GM12892 (cell line): Measurements from ENCODE around the gene DCC.

Experiments used
- POLR2A ChIP-seq: IDR thresholded peaks from 2 replicates; pipeline ENCODE4 v1.6.1; 2011; ENCODE audit warnings: low read depth, low read length, control low read depth
- POLR2AphosphoS5 ChIP-seq: IDR thresholded peaks from 2 replicates; pipeline ENCODE4 v1.6.1; 2011; ENCODE audit warnings: low read depth, low read length, control low read depth
- TAF1 ChIP-seq: IDR thresholded peaks from 2 replicates; pipeline ENCODE4 v1.6.1; 2011; ENCODE audit warnings: low read depth, mild to moderate bottlenecking, control low read depth, low read length, borderline replicate concordance

DNA sequence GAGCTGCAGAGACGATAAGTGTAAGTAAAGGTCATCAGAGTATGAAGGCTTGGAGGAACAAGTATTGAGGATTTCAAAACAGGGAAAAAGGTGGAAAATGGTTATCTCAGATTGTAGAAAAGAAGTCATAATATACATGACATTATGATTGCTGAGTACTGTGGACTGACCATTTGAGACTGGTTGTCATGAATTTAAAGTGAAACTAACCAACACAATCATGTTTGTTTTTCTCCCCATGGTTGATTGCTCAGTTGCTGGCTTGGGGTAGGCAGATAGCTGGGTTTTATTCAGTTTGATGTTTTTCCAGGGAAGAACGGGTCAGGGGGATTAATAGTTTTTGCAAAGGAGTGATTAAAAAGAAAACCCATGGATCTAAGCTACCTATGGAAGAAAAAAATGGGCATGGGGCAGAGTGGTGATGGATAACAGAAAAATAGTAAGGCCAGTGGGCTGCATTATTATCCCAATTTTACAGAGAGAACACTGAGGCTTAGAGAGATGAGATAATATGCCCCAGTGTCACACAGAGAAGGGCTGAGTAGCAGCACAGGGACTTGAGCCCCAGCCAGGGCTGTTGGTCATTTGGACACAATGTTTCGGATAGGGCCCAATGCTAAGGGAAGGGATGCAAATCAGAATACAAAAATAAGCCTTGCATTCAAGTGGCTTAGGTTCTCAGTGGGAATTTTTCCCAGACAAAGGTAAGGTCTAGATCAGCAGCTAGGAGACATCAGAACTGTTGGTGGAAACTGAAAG, 885.7 kb downstream of the DCC start:
- TF ChIP-seq POLR2AphosphoS5 = no peak
- no peak for TF ChIP-seq POLR2A
- TF ChIP-seq TAF1 = no peak
